ENCODE results near the gene GLTP.

DNA sequence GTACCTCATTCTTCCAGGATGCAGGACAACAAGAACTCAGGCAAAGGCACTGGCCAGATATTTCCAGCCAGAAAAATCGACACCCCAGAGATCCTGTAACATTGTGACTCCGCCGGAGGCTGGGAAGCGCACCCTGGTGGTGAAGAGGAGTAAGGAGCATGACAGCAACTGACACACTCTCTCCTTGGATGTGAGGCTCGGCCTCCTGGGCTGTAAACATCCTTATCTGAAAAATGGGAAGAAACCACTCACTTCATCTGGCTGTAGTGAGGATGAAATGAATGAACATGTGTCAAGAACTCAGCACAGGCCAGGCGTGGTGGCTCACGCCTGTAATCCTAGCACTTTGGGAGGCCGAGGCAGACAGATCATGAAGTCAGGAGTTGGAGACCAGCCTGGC, 47.3 kb upstream of the GLTP start:
- TF ChIP-seq, protein P1, sequence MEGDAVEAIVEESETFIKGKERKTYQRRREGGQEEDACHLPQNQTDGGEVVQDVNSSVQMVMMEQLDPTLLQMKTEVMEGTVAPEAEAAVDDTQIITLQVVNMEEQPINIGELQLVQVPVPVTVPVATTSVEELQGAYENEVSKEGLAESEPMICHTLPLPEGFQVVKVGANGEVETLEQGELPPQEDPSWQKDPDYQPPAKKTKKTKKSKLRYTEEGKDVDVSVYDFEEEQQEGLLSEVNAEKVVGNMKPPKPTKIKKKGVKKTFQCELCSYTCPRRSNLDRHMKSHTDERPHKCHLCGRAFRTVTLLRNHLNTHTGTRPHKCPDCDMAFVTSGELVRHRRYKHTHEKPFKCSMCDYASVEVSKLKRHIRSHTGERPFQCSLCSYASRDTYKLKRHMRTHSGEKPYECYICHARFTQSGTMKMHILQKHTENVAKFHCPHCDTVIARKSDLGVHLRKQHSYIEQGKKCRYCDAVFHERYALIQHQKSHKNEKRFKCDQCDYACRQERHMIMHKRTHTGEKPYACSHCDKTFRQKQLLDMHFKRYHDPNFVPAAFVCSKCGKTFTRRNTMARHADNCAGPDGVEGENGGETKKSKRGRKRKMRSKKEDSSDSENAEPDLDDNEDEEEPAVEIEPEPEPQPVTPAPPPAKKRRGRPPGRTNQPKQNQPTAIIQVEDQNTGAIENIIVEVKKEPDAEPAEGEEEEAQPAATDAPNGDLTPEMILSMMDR (IDR thresholded peaks at IDR 0.05), result peak; percentile 46 to 66 (median 63)
- TF ChIP-seq POLR2A (IDR thresholded peaks at IDR 0.05) (no peak), POLR2AphosphoS5 (IDR thresholded peaks at IDR 0.05) (no peak), EP300 (IDR thresholded peaks at IDR 0.05; ENCODE audit: low read depth) (no peak)
